ENCODE measurements around the gene LILRB2.
"Not testable (repeated sequence)": the region's sequence is repeated elsewhere in the genome, so short reads cannot be mapped to it uniquely, and the experiment has no call there.

The LILRB2 gene

GRCh38 chr19:54272181-54272580 lies 8.7 kb downstream of the LILRB2 start:
- not testable (repeated sequence) for DNase-seq (ENCODE audit: low read depth in 2 of 2)

GRCh38 chr19:54271587-54271986 lies 9.3 kb downstream of the LILRB2 start:
- DNase-seq (ENCODE audit: low read depth in 2 of 2): not testable (repeated sequence)

- no peak for DNase-seq (ENCODE audit: low read depth in 2 of 2)
These were observed 9.8 kb downstream of the LILRB2 start for GRCh38 chr19:54271106-54271505.

- no peak for DNase-seq (ENCODE audit: low read depth in 2 of 2)
These were observed 12.0 kb downstream of the LILRB2 start for GRCh38 chr19:54268936-54269335.

GRCh38 chr19:54266133-54266532 lies 14.8 kb downstream of the LILRB2 start:
- DNase-seq (ENCODE audit: low read depth in 2 of 2): peak in 1 of 2 experiments; percentile 10

- no peak for DNase-seq (ENCODE audit: low read depth in 2 of 2)
These were observed 18.4 kb downstream of the LILRB2 start for GRCh38 chr19:54262470-54262869.

- no peak for DNase-seq (ENCODE audit: low read depth in 2 of 2)
These were observed 18.8 kb downstream of the LILRB2 start for GRCh38 chr19:54262066-54262465.

- DNase-seq (ENCODE audit: low read depth in 2 of 2): no peak
These were observed 23.8 kb downstream of the LILRB2 start, which contains the start of gene LILRB5 for GRCh38 chr19:54257116-54257480. Gene LILRB5 (minus strand): TSS chr19:54257273. CDS start chr19:54257193, 80 bp downstream.

GRCh38 chr19:54256250-54257115 lies 24.4 kb downstream of the LILRB2 start:
- no peak for DNase-seq (ENCODE audit: low read depth in 2 of 2)

GRCh38 chr19:54255105-54255775 lies 25.7 kb downstream of the LILRB2 start:
- no peak for DNase-seq (ENCODE audit: low read depth in 2 of 2)

GRCh38 chr19:54254195-54254906 lies 26.6 kb downstream of the LILRB2 start:
- DNase-seq (ENCODE audit: low read depth in 2 of 2): no peak

GRCh38 chr19:54253331-54254194 lies 27.3 kb downstream of the LILRB2 start:
- DNase-seq (ENCODE audit: low read depth in 2 of 2): no peak

GRCh38 chr19:54252845-54253244 lies 28.1 kb downstream of the LILRB2 start:
- DNase-seq (ENCODE audit: low read depth in 2 of 2): no peak

- no peak for DNase-seq (ENCODE audit: low read depth in 2 of 2)
These were observed 28.7 kb downstream of the LILRB2 start for GRCh38 chr19:54252243-54252642.

- no peak for DNase-seq (ENCODE audit: low read depth in 2 of 2)
These were observed 32.8 kb downstream of the LILRB2 start for GRCh38 chr19:54248016-54248601.

- no peak for DNase-seq (ENCODE audit: low read depth in 2 of 2)
These were observed 33.6 kb downstream of the LILRB2 start for GRCh38 chr19:54247106-54247930.

GRCh38 chr19:54245936-54246335 lies 35.0 kb downstream of the LILRB2 start:
- DNase-seq (ENCODE audit: low read depth in 2 of 2): no peak

GRCh38 chr19:54243809-54244208 lies 37.1 kb downstream of the LILRB2 start:
- DNase-seq (ENCODE audit: low read depth in 2 of 2): not testable (repeated sequence)

GRCh38 chr19:54242646-54243045 lies 38.3 kb downstream of the LILRB2 start, which contains the start of gene LILRA6:
Gene LILRA6 (minus strand): TSS chr19:54242790.
- DNase-seq (ENCODE audit: low read depth in 2 of 2): not testable (repeated sequence)

- DNase-seq (ENCODE audit: low read depth in 2 of 2): not testable (repeated sequence)
These were observed 38.7 kb downstream of the LILRB2 start for GRCh38 chr19:54242234-54242633.

Data from fibroblast of skin of left biceps (primary cell).